ENCODE measurements around the gene SSBP2.

SSBP2 gene

DNA sequence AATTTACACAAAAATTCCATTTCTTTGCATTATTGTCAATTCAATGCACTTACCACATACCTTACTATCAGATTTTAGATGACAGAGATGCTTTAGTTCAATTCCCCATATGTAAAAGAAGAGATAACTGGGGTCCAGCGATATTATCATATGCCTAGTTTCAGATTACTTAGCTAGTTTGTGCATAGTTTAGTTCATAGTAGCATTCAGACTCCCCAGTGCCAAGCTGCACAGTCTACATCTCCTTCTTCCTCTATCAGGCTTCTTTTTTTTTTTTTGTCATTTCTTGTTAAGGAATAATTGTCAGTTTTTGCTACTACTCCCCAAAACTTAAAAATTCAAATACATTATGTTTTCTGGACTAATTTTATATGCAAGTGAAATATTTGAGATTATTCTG is 175.0 kb downstream of the SSBP2 start:
- DNase-seq = no peak

GRCh38 chr5:81572201-81572600 is 178.7 kb downstream of the SSBP2 start:
- DNase-seq = no peak

- no peak for DNase-seq
Observed at GRCh38 chr5:81558188-81558587, 192.7 kb downstream of the SSBP2 start.

- no peak for DNase-seq
Observed at GRCh38 chr5:81556809-81557208, 194.1 kb downstream of the SSBP2 start.

GRCh38 chr5:81555865-81556264 is 195.0 kb downstream of the SSBP2 start:
- no peak for DNase-seq

DNA sequence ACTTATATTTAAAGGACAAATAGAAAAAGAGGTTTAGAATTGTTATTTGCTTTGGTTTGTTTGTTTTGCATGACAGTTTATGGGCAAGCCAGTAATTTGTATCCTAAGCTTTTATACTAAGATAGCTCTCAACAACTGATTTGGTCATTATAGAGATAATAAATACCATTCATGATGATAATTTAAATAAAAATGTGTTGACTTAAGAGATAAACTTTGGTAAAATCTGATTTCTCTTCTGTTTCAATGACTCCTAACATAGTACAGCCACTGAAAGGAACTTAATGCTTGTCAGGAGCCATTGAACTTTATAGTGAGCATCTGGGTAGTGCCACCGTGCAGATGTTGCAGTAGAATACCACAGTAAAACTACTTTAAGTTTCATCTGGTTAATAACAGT is 196.2 kb downstream of the SSBP2 start:
- peak; percentile 29 for DNase-seq

- no peak for DNase-seq
Observed at GRCh38 chr5:81553567-81554212, 197.2 kb downstream of the SSBP2 start.

GRCh38 chr5:81552852-81553566 is 197.9 kb downstream of the SSBP2 start:
- DNase-seq = no peak

GRCh38 chr5:81549123-81549522 is 201.8 kb downstream of the SSBP2 start:
- no peak for DNase-seq

- DNase-seq = no peak
Observed at GRCh38 chr5:81547001-81547400, 203.9 kb downstream of the SSBP2 start.

- DNase-seq = no peak
Observed at GRCh38 chr5:81545911-81546310, 205.0 kb downstream of the SSBP2 start.

DNA sequence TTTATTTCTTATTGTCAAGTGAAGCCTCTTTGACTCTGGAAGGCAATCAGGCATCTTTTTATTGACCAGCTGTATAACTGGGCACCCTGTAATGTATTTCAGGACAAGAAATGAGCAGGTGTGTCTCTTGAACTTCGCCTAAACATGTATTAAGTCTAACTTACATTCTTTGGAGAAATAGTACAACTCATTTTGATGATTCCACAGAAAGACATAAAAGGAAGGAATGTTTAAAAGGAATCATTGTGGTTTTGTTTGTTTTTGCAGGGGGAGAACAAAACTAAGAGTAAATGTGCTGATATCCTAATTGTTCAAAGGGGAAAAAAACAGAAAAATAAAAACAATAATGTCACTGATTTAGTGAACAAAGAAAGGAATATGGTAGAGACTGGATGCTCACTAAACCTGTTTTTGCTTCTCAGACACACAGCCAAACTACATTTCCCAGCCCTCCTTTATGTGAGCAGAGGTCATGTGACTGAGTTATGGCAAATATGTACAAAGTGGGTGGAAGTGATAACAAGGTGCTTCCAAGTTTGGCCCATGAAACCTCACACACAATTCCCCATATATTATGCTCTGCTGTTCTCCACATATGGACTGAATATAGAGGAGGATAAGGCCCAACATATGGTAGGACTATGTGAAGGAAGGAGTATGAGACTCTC is 206.4 kb downstream of the SSBP2 start:
- DNase-seq = no peak

GRCh38 chr5:81542242-81542641 is 208.7 kb downstream of the SSBP2 start:
- no peak for DNase-seq

- DNase-seq = no peak
Observed at GRCh38 chr5:81537905-81538547, 212.9 kb downstream of the SSBP2 start.

GRCh38 chr5:81534441-81534840 is 216.5 kb downstream of the SSBP2 start:
- DNase-seq = no peak

GRCh38 chr5:81533629-81534405 is 217.1 kb downstream of the SSBP2 start:
- no peak for DNase-seq

- no peak for DNase-seq
Observed at GRCh38 chr5:81530919-81531318, 220.0 kb downstream of the SSBP2 start.

DNA sequence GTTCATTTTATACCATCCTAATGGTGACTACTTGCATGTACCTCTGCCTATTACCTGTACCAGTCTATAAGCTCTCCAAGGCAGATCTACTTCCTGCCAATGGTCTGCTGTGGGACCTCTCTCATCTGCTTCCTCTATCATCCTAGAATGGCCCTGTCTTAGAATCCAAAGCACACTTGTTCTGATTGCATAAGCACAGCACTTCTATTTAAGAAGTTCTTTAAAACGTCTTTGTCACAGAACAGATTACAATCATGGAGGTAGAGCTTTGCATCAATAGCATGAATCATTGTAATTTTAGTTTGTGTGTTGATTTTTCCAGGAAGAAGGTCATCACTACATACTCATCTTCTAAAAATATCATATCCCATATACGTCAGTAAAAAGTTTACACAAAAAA is 225.2 kb downstream of the SSBP2 start:
- DNase-seq = no peak

GRCh38 chr5:81524015-81524414 is 226.9 kb downstream of the SSBP2 start:
- DNase-seq = no peak

DNA sequence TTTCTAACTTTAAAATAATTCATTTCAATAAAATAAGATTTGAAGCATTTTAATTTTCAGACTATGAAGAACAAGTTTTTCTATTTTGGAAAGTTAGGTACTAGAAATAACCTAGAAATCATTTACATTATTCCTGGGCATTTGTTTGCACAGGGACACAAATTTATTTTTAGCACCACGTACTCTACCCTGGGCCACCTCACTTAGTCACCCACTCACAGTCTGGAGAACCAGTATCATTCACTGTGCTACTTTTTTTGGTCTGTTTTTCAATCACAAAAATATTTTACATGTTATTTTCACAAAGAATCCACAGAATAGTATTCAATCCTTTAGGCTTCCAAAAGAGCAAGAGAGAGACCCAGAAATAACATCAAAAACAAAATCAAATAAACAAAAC is 228.3 kb downstream of the SSBP2 start:
- DNase-seq = no peak

DNA sequence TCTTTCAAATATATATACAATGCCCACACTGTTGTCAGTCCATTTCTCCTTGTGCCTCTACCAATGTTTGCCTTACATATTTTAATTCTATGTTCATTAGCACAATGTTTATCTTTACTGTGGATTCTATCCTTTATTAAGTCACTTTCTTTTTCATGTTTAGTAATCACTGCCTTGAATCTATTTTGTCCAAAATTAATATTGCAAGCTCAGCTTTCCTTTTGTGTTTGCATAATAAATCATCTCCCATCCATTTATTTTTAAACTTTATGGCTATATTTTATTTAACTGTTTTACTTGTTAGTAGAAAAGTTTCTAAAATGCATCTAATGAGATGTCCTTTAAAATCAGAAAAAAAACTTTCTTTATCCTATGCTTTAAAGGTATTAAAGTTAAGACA is 230.1 kb downstream of the SSBP2 start:
- DNase-seq = no peak

GRCh38 chr5:81519217-81519905 is 231.5 kb downstream of the SSBP2 start:
- no peak for DNase-seq

Measured in NCI-H1092 treated with DMSO at 0.1 percent for 48 hours (cell line).